ENCODE results near the gene DAZAP1.
A peak's percentile ranks its signal among the peaks of the same experiment; 100 is the strongest.

Gene DAZAP1

DNA sequence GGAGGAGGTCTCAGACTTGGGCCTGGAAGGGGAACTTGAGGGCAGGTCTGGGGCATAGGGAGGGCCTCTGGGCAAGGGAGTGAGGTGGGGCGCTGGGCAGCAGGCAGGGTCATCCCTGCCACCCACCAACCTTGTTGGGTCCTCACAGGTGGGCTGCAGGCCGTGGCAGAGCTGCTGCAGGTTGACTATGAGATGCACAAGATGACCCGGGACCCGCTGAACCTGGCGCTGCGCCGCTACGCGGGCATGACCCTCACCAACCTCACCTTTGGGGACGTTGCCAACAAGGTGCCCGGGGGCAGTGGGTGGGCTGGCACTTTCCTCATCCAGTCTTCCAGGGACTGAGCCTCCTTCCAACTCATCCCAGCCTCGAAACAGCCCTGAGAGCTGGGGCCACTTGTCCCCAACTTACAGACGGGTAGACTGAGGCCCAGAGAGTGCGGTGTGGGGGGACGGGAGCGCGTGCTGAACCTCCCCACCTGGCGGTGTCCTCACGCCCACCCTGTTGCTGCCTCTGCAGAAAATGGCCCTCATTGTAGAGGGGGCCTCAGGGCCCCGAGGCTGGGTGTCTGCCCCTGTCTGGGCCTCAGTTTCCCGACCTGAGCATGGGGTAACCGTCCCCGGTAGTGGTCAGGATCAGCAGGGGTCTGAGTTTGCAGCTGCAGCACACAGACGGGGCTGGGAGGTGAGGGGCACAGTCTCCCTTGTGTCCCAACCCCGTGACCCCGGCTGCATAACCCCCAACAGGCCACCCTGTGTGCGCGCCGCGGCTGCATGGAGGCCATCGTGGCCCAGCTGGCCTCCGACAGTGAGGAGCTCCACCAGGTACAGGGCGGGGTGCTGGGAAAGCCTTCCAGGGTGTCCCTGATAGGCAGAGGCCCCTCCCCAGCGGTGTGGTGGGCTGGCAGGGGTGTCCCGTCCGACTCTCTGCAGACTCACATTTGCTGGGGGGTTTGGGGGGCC, 52.9 kb downstream of the DAZAP1 start:
- no peak for DNase-seq

DNA sequence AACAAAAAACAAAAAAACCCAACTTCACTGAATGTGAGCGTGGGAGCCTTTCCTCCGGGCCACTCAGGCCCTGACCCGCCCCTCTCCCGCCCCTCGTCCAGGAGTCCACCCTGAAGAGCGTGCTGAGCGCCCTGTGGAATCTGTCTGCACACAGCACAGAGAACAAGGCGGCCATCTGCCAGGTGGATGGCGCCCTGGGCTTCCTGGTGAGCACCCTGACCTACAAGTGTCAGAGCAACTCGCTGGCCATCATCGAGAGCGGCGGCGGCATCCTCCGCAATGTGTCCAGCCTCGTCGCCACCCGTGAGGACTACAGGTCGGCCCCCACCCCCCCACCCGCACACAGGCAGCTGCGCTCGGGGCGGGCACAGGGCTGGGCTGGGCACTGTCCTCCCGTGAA, 54.5 kb downstream of the DAZAP1 start:
- DNase-seq: no peak

DNA sequence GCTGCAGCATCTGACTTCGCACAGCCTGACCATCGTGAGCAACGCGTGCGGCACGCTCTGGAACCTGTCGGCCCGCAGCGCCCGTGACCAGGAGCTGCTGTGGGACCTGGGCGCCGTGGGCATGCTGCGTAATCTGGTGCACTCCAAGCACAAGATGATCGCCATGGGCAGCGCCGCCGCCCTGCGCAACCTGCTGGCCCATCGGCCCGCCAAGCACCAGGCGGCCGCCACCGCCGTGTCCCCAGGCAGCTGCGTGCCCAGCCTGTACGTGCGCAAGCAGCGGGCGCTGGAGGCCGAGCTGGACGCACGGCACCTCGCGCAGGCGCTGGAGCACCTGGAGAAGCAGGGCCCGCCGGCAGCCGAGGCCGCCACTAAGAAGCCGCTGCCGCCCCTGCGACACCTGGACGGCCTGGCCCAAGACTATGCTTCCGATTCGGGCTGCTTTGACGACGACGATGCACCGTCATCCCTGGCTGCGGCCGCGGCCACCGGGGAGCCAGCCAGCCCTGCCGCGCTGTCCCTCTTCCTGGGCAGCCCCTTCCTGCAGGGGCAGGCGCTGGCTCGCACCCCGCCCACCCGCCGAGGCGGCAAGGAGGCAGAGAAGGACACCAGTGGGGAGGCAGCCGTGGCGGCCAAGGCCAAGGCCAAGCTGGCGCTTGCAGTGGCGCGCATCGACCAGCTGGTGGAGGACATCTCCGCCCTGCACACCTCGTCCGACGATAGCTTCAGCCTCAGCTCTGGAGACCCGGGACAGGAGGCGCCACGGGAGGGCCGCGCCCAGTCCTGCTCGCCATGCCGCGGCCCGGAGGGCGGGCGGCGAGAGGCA, 58.0 kb downstream of the DAZAP1 start:
- peak in 2 of 5 experiments; percentile 31 to 53 for DNase-seq

DNA sequence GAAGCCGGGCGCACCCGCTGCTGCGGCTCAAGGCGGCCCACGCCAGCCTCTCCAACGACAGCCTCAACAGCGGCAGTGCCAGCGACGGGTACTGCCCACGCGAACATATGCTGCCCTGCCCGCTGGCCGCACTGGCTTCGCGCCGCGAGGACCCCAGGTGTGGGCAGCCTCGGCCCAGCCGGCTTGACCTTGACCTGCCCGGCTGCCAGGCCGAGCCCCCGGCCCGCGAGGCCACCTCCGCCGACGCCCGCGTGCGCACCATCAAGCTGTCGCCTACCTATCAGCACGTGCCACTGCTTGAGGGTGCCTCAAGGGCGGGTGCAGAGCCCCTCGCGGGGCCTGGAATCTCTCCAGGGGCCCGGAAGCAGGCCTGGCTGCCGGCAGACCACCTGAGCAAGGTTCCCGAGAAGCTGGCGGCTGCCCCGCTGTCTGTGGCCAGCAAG, 58.7 kb downstream of the DAZAP1 start:
- no peak for DNase-seq

DNA sequence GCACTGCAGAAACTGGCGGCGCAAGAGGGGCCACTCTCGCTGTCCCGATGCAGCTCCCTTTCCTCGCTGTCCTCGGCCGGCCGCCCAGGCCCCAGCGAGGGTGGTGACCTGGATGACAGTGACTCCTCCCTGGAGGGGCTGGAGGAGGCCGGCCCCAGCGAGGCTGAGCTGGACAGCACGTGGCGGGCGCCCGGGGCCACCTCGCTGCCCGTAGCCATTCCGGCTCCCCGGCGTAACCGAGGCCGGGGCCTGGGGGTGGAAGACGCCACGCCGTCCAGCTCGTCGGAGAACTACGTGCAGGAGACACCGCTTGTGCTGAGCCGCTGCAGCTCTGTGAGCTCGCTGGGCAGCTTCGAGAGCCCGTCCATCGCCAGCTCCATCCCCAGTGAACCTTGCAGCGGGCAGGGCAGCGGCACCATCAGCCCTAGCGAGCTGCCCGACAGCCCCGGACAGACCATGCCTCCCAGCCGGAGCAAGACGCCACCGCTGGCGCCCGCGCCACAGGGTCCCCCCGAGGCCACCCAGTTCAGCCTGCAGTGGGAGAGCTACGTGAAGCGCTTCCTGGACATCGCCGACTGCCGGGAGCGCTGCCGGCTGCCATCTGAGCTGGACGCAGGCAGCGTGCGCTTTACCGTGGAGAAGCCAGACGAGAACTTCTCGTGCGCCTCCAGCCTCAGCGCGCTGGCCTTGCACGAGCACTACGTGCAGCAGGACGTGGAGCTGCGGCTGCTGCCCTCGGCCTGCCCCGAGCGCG, 59.3 kb downstream of the DAZAP1 start:
- DNase-seq: no peak

DNA sequence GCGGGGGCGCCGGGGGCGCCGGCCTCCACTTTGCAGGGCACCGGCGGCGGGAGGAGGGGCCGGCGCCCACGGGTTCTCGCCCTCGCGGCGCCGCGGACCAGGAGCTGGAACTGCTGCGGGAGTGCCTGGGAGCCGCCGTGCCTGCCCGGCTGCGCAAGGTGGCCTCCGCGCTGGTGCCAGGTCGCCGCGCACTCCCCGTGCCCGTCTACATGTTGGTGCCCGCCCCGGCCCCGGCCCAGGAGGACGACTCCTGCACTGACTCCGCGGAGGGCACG, 59.8 kb downstream of the DAZAP1 start:
- no peak for DNase-seq

DNA sequence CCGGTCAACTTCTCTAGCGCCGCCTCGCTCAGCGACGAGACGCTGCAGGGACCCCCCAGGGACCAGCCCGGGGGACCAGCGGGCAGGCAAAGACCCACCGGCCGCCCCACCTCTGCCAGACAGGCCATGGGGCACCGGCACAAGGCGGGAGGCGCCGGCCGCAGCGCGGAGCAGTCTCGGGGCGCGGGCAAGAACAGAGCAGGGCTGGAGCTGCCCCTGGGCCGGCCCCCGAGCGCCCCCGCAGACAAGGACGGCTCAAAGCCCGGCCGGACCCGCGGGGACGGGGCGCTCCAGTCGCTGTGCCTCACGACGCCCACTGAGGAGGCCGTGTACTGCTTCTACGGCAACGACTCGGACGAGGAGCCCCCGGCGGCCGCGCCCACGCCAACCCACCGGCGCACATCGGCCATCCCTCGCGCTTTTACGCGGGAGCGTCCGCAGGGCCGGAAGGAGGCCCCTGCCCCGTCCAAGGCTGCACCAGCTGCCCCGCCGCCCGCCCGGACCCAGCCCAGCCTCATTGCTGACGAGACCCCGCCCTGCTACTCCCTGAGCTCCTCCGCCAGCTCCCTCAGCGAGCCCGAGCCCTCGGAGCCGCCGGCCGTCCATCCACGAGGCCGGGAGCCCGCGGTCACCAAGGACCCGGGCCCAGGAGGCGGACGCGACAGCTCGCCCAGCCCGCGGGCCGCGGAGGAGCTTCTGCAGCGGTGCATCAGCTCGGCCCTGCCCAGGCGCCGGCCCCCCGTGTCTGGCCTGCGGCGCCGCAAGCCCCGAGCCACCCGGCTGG, 60.3 kb downstream of the DAZAP1 start:
- no peak for DNase-seq

DNA sequence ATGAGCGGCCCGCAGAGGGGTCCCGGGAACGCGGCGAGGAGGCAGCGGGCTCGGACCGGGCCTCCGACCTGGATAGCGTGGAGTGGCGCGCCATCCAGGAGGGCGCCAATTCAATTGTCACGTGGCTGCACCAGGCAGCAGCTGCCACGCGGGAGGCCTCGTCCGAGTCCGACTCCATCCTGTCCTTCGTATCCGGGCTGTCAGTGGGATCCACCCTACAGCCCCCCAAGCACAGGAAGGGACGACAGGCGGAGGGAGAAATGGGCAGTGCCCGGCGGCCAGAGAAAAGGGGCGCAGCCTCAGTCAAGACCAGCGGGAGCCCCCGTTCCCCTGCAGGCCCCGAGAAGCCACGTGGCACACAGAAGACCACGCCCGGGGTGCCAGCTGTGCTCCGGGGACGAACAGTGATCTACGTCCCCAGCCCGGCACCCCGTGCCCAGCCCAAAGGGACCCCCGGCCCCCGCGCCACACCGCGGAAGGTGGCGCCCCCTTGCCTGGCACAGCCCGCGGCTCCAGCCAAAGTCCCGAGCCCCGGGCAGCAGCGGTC, 61.0 kb downstream of the DAZAP1 start:
- DNase-seq: no peak

DNA sequence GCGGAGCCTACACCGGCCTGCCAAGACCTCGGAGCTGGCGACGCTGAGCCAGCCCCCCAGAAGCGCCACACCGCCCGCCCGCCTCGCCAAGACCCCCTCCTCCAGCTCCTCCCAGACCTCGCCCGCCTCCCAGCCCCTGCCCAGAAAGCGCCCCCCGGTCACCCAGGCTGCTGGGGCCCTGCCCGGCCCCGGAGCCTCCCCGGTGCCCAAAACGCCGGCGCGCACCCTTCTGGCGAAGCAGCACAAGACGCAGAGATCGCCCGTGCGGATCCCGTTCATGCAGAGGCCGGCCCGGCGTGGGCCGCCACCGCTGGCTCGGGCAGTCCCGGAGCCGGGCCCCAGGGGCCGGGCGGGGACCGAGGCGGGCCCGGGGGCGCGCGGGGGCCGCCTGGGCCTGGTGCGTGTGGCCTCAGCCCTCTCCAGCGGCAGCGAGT, 61.5 kb downstream of the DAZAP1 start:
- DNase-seq: no peak

DNA sequence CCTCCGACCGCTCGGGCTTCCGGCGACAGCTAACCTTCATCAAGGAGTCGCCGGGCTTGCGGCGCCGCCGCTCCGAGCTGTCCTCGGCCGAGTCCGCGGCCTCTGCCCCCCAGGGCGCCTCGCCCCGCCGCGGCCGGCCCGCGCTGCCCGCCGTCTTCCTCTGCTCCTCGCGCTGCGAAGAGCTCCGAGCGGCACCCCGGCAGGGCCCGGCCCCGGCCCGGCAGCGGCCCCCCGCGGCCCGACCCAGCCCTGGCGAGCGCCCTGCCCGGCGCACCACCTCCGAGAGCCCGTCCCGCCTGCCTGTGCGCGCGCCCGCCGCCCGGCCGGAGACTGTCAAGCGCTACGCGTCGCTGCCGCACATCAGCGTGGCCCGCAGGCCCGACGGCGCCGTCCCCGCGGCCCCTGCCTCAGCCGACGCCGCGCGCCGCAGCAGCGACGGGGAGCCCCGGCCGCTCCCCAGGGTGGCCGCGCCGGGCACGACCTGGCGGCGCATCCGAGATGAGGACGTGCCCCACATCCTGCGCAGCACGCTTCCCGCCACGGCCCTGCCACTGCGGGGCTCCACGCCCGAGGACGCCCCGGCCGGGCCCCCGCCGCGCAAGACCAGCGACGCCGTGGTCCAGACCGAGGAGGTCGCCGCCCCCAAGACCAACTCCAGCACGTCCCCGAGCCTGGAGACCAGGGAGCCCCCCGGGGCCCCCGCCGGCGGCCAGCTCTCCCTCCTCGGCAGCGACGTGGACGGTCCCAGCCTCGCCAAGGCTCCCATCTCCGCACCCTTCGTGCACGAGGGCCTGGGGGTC, 62.1 kb downstream of the DAZAP1 start:
- peak in 1 of 5 experiments; percentile 49 for DNase-seq

DNA sequence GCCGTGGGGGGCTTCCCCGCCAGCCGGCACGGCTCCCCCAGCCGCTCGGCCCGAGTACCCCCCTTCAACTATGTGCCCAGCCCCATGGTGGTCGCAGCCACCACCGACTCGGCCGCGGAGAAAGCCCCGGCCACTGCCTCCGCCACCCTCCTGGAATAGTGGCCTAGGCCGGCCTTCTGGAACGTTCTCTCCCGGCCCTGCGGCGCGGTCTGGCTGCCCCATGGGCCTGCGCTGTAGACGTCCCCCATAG, 62.6 kb downstream of the DAZAP1 start:
- no peak for DNase-seq

DNA sequence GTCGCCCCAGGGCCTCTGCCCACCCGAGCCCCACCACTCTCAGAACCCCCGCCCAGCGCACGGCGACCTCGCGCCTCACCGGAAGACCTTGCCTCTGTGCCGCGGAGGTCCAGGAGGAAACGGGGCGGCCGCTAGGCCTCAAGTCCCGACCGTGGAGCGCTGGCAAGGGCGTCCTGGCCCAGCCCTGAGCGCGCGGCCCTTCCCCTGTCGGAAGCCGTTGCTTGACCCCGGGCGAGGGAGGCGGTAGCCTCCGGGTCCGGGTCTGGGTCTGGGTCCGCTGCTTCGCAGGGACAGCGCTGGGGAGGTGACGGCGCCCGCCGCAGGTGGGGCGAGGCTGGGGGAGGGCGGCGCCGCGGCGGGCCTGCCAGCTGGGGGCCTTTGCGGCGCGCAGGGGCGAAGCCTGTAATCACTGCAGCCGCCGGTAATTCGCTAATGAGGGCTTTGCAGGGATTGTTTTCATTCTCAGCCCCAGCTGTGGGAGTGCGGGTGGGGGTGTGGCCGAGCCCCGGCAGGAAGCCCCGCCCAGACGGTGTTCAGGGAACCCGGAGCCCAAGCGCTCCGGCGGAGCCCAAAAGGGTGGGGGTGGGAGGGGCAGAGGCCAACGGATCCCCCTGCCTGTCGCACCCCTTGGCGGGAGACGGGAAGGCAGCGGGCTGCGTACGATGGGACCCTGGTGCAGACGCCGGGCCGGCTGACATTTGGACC, 63.1 kb downstream of the DAZAP1 start:
- peak; percentile 35 to 68 (median 62) for DNase-seq

DNA sequence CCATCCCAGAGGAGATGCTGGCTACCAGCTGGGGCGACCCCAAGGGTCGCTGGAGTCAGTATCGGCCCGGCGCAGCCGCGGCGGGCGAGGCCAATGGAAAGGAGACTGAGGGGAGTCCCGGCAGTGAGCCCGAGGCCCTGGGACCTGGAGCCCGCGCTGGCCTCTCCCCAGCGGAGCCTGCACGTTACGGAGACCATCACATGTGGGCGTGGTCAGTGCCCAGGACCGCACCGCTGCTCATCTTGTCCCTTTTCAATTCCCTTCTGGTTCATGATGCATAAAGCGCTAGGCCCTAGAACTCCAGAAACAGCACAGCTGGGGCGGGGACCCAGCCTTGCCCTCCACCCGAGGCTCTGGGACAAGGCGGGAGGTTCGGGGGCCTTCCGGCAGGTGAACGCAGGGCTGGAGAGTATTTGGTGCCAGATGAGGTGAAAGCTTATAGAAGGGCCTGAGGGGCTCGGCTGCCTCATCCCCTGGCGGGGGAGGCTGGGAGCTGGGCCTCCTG, 63.7 kb downstream of the DAZAP1 start:
- no peak for DNase-seq

DNA sequence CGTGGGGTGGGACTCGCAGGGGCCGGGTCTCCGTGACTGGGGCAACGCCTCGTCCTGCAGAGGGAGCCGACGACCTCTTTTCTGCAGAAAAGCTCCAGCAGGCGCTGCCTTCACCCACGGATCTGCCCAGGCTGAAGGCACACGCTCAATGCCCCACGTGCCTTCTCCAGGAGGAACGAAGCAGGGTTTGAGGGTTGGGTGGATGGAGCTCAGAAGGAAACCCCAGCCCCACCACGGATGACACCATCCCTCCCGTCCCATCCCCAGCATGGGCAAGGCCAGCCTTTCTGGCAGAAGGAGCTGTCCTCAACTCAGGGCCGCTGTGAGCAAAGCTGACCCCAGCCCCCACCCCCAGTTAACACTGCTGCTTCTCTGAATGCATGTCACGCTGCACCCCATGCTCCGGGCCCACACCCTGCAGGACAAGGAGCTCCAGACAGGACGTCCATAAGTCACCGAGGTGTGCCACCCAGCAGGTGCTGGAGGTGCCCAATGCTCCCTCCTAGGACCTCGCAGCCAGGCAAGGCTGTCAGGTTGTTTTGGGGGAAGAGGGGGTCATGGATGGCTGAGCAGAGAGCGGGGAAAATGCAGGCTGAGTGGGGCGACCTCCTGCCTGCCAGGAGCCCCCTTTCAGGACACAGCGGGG, 64.3 kb downstream of the DAZAP1 start:
- DNase-seq: no peak

DNA sequence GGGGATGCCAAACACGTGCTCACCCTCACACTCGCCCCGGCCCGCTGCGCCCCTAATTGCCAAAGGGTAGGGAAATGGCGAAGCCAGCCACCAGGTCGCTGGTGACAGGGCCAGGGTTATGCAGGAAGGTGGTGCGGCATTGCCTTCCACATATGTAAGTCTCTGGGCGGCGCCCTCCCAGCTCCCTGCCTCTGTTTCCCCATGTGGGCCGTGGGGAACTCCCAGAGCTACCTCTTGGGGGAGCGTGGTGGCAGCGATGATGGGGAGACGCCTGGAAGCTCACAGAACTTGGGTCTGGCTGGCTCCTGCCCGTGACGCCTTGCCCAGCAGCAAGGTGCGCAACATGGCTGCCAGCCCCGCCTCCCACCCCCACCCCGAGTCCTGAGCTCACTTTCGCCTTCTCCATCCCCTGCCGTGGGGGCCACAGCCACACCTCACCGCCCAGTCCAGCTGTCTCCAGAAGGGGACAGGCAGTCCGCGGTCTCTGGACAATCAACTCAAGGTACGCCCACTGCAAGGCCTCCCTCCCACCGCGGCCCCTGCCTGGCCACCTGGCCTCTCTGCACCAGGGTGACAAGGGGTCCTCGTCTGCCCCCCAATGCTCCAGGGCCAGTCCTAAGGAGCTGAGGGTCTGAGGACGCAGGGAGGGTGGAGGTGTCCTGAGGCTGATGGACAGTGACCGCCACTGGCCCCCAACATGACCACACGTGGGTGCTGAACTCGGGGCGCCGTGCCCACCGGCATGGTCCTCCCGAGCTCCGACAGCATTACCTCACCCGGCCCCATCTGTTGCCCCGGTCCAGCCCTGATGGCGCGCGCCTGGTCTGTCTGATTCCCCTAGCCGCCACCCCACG, 65.1 kb downstream of the DAZAP1 start:
- no peak for DNase-seq

DNA sequence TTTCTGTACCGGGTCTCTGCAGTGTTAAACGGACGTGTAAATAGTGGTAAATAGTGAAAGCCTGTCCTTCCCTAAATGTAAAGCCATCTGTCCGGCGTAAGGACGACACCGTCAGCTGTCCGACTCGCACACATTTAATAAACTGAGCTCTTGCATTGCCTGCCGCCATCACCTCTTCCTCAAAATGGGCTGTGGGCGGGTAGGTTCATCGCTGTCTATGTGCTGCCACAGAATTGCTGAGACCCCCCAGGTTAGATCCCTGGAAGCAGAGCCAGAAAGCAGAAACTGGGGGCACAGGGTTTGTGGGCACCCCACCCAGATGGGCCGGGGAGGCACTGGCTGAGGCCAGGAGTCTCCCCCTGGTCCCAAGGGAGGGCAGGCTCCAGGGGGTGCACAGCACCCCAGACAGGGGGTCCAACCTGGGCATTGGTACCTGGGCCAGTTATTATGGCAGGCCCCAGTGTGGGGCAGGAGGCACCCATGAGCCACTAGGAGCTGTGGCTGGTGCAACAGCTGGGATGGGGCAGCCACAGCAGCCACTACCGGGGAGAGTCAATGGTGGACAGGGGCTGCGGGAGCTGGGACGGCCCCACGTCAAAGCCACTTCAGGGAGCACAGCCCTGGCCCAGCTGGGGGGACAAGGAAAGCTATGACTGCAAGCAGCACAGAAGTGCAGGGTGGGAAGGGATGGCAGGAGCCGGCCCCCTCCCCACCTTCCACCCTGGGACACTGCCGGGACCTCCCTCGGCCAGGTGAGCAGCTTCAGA, 65.9 kb downstream of the DAZAP1 start:
- no peak for DNase-seq

DNA sequence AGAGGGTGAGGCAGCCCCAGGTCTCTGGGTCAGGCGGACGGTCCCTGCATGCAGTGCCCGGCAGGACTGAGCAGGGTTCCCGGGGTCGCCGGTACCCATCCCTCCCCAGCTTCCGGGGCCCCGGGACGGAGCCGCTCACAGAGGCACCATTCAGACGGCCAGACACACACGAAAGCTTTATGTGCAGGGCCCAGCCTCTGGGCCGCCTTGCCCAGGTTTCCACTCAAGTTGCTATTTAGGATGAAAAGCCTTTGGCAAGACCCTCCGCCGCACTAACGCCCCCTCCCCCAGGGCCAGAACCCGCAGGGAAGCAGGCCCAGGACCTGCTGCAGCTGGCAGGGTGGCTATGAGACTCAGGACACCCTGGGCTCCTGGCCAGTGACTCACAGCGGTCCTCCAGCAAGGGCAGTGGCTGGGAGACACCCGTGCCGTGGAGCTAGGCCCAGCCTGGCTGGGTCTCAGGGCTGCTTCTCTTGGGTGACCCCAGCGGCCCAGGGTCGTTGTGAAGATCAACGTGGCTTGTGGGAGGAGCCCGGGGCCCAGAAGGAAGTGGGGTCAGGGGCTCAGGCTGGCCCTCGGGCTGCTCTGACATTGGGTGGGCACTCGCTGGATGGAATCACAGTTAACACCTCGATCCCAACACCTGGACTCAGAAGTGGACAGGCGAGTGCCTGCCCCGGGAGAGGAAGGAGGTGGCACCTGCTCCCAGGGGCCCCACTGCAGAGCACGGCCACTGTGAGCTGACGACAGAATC, 66.8 kb downstream of the DAZAP1 start:
- no peak for DNase-seq
